ENCODE results near the gene SUPT5H. TPM values are rescaled to one million over a fixed set of nuclear protein-coding genes. Genes with fewer than 3 reads are reported as not detected.

The SUPT5H gene
- total and polyA plus RNA-seq, 2 of the 8 experiments (the other 6 are each of a cell fraction or from before 2014, with no cell fraction given): 77.8 to 111 TPM

DNA sequence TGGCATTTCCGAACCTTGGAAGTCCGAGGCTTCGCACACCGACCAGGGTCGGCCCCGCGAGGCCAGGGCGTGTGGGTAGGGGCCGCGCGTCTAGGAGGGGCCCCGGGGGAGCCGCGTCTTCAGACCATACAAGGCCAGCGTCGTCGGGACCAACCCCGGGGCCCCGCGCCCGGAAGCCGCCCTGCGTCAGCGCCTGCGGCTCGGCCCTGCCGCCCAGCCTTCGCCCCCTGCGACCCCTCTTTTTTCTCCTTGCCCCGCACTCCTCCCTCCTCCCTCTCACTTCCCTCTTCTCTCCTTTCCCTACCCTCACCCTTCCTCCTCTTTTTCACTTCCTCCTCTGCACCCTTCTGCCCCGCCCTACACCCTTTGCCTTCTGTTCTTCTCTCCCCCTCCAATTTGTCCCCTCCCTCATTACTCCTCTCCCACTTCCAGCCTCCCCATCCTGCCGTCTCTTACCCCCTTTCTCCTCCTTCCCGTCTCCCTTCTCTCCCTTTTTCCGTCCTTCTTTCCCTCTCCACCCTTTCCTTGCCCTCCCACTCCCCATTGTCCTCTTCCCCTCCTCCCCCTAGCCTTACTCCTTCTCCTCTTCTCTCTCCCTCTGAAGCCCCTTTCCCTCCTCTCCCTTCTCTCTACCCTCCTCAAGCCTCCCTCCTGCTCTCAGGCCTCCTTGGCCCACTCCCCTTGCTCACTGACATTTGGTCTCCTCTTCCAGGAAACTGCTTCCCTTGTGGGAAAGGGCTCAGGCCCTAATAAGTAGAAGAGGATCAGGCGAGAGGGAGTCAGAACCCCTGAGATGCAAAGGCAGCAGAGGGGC is 35.2 kb upstream of the SUPT5H start:
- H3K79me2 ChIP-seq (ENCODE audit: control insufficient read depth in 1 of 2, insufficient read depth in 2 of 2, low read length in 2 of 2): peaks cover 6 to 31% of the 10 kb centered on the region in 2 experiments; a peak in 3 of 4 replicates
- H2BK20ac ChIP-seq (ENCODE audit: low read length): no peak overlapping the region
- H2BK5ac ChIP-seq (ENCODE audit: low read depth, low read length): peak overlapping the region; percentile 87; the same call in 1 of the 2 replicates
- POLR2A ChIA-PET (ENCODE audit: partially characterized antibody): interaction anchor here (0.7 to 14.3 kb wide), 3 partner anchors 17 to 65 kb away, joined by 4 to 234 read pairs (median 182); partner anchors contain the start of genes MED29, PAF1 and RPS16
- peak overlapping the region; percentile 96; the same call in 1 of the 2 replicates for H2BK12ac ChIP-seq (ENCODE audit: low read depth, low read length)
- H2AK5ac ChIP-seq (ENCODE audit: low read depth, low read length): peak overlapping the region; percentile 1
- H2AFZ ChIP-seq (ENCODE audit: low read length): no peak overlapping the region
- no peaks in the 10 kb centered on the region for H3K79me1 ChIP-seq (ENCODE audit: low read depth, low read length)
- peak overlapping the region; percentile 64 to 97 (median 83) for H3K4me3 ChIP-seq (ENCODE audit: extremely low read depth in 1 of 4, insufficient read depth in 2 of 4, low read depth in 3 of 4, low read length in 4 of 4)
- peaks cover 0 to 16% of the 10 kb centered on the region in 2 experiments for H4K20me1 ChIP-seq (replicated peaks in 1 of 2; ENCODE audit: control insufficient read depth in 1 of 2, insufficient read depth in 2 of 2, low read length in 2 of 2)
- H3K23me2 ChIP-seq (ENCODE audit: low read depth, low read length): peaks cover 24% of the 10 kb centered on the region
- peak overlapping the region; percentile 51; the same call in 1 of the 2 replicates for H4K8ac ChIP-seq (ENCODE audit: extremely low read depth, insufficient read depth, low read length)
- peak overlapping the region; percentile 55 for H4K91ac ChIP-seq (replicated peaks; ENCODE audit: insufficient read length, low read length)
- peak overlapping the region; percentile 92 for H3K27ac ChIP-seq (ENCODE audit: low read depth, low read length)
- H3K9ac ChIP-seq (replicated peaks in 1 of 4; ENCODE audit: extremely low read depth in 1 of 4, low read depth in 3 of 4, low read length in 3 of 4): peak overlapping the region; percentile 79 to 92 (median 88)
- FAIRE-seq: no peak
- no peak overlapping the region for H3K14ac ChIP-seq (ENCODE audit: insufficient read length)
- no peak overlapping the region for H3K23ac ChIP-seq (ENCODE audit: insufficient read length)
- 5 to 80% methylated on average over 1 to 34 of the region's 35 CpGs for WGBS, 2 experiments (ENCODE audit: extremely low coverage in 1 of 2, insufficient coverage in 1 of 2, insufficient read length in 1 of 2, insufficient replicate concordance in 2 of 2, low coverage in 1 of 2, low lambda C conversion rate in 2 of 2, missing lambda C conversion rate in 1 of 2)
- CTCF ChIA-PET (ENCODE audit: partially characterized antibody): no interaction called here
- peak overlapping the region; percentile 90 for H3K18ac ChIP-seq (ENCODE audit: extremely low read depth, low read length)
- no peaks in the 10 kb centered on the region for H3K9me3 ChIP-seq (ENCODE audit: insufficient read depth in 2 of 2, low read depth in 1 of 2, low read length in 1 of 2)
- peak overlapping the region; percentile 78 to 84 for H3K4me2 ChIP-seq (ENCODE audit: insufficient read depth in 1 of 2, low read depth in 2 of 2, low read length in 2 of 2)
- H2BK120ac ChIP-seq (replicated peaks; ENCODE audit: low read depth, low read length): no peak overlapping the region
- H2BK15ac ChIP-seq (ENCODE audit: low read length): peak overlapping the region; percentile 40; the same call in 1 of the 2 replicates
- H4K5ac ChIP-seq (ENCODE audit: insufficient read length, low read depth, low read length): peak overlapping the region; percentile 69
- H3K27me3 ChIP-seq (replicated peaks in 1 of 4; ENCODE audit: control insufficient read depth in 3 of 4, extremely low read depth in 1 of 4, insufficient read depth in 3 of 4, low read length in 3 of 4): no peaks in the 10 kb centered on the region
- peak overlapping the region; percentile 64 for H3K56ac ChIP-seq (replicated peaks; ENCODE audit: insufficient read length, low read depth, low read length)
- H3K4me1 ChIP-seq (replicated peaks in 1 of 4; ENCODE audit: control insufficient read depth in 3 of 4, insufficient read depth in 4 of 4, low read length in 3 of 4): peaks cover 10 to 48% (median 24%) of the 10 kb centered on the region in 4 experiments
- peaks cover 0 to 5% (median 0%) of the 10 kb centered on the region in 4 experiments; a peak in 1 of 8 replicates for H3K36me3 ChIP-seq (ENCODE audit: control insufficient read depth in 2 of 4, insufficient read depth in 4 of 4, low read length in 3 of 4)
- peak in 1 of 2 experiments; percentile 67 for DNase-seq (ENCODE audit: low read depth in 1 of 2, low spot score in 2 of 2)
- H3K4ac ChIP-seq (replicated peaks; ENCODE audit: insufficient read length, low read depth, low read length): peak overlapping the region; percentile 62
- peak; percentile 81; the same call in 1 of the 2 replicates for TF ChIP-seq RBBP5 (IDR thresholded peaks at IDR 0.05; ENCODE audit: borderline replicate concordance, low read depth, low read length)
- peak; percentile 46 for TF ChIP-seq ASH2L (IDR thresholded peaks at IDR 0.05; ENCODE audit: low read length)
- TF ChIP-seq POLR2AphosphoS5 (IDR thresholded peaks at IDR 0.05; ENCODE audit: low read depth, low read length): peak; percentile 91; the same call in 1 of the 2 replicates
- TF ChIP-seq GABPA (IDR thresholded peaks at IDR 0.05; ENCODE audit: borderline replicate concordance, insufficient read depth, low read length): 0 out of 2 replicates have a peak, but pooled peaks have one; percentile 34
- no peak for TF ChIP-seq RFX5 (IDR thresholded peaks at IDR 0.05; ENCODE audit: borderline replicate concordance, low read depth, low read length)
- peak; percentile 56; the same call in 1 of the 2 replicates for TF ChIP-seq SRF (IDR thresholded peaks at IDR 0.05; ENCODE audit: low read depth, low read length)
- no peak for TF ChIP-seq TBP (IDR thresholded peaks at IDR 0.05; ENCODE audit: low read depth, low read length)
- peak; percentile 58 to 68 for TF ChIP-seq POLR2A (IDR thresholded peaks at IDR 0.05; ENCODE audit: control extremely low read depth in 1 of 2, low read depth in 2 of 2, low read length in 2 of 2)
- no peak for TF ChIP-seq RAD21 (IDR thresholded peaks at IDR 0.05 in 1 of 2, conservative IDR thresholded peaks at IDR 0.05 in 1 of 2; ENCODE audit: low read depth in 2 of 2, low read length in 2 of 2)
- TF ChIP-seq CREB1 (IDR thresholded peaks at IDR 0.05): peak; percentile 40
- peak; percentile 48 for TF ChIP-seq KDM4A (IDR thresholded peaks at IDR 0.05; ENCODE audit: low read depth, low read length, severe bottlenecking)
- no peak for TF ChIP-seq TCF12 (IDR thresholded peaks at IDR 0.05; ENCODE audit: low read depth, low read length)

Measured in H1 (cell line).